HG02840 (cell line): ENCODE results near the gene KCTD1.

Source experiments
- ATAC-seq: cut with Tn5 transposase; IDR thresholded peaks from one replicate; pipeline ENCODE4 v1.9.1; 2021; ENCODE audit warnings: mild to moderate bottlenecking, moderate library complexity, moderate number of reproducible peaks; ENCODE audit not compliant: unreplicated experiment, low FRiP score

The KCTD1 gene

GRCh38 chr18:26548415-26549262, at the start of gene KCTD1:
TSS of gene KCTD1 (minus strand) at chr18:26548553. CDS start at chr18:26548536, 17 bp downstream.
- peak; percentile 50 for ATAC-seq

DNA sequence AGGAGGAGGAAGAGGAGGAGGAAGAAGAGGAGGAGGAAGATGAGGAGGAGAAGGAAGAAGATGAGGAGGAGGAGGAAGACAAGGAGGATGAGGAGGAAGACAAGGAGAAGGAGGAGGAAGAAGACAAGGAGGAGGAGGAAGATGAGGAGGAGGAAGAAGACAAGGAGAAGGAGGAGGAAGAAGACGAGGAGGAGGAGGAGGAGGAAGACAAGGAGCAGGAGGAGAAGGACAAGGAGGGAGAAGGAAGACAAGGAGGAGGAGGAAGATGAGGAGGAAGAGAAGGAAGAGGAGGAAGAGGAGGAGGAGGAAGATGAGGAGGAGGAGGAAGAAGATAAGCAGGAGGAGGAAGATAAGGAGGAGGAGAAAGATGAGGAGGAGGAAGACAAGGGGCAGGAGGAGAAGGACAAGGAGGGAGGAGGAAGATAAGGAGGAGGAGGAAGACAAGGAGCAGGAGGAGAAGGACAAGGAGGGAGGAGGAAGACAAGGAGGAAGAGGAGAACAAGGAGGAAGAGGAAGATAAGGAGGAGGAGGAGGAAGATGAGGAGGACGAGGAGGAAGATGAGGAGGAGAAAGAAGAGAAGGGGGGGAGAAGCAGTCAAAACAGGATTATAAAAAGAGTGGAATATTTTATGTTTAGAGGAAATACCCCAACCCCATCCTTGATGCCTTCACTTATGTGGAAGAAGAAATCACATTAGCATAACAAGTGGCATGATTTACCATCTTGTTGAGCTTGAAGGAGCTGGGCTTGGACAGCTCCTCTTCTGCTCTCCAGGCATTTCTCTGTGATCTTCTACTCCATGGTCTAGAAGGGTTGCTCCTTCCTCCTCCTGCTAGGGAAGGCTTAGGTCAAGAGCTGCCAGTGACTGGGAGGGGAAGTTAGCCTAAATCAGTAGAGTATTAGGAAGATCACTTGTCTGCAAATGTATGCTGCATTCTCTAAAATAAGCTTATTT, 45.3 kb upstream of the KCTD1 start:
- no peak for ATAC-seq

GRCh38 chr18:26584745-26585144, 36.4 kb upstream of the KCTD1 start:
- no peak for ATAC-seq

DNA sequence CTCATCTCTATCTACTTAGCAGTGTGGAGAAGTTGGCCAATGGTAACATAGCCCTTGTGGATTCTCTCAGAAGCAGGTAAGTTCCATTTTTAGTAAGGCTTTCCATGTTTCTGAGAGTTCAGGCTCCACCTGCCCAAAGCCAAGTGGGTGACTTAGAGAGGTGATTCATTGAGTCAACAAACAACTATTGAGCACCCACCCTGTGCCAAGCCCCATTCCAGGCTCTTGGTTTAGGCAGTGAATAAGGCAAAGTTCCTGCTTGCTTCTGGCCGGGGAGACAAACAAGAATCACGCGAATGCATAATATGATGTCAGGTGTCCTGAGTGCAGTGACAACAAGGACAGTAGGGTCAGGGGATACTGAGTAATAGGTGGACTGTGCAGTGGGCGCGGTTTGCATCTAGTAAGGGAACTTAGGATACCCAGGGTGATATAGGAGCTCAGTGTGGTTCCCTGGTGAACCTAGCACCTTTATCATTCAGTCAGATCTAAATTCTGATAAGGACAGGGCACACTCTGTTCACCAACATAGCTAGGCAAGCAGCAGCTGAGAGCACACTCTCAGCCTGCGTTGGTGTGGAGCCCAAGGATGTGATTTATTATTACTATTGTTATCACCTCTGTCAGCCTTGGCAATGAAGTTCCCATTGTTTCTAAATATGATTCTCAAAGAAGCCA, 31.7 kb upstream of the KCTD1 start:
- no peak for ATAC-seq

DNA sequence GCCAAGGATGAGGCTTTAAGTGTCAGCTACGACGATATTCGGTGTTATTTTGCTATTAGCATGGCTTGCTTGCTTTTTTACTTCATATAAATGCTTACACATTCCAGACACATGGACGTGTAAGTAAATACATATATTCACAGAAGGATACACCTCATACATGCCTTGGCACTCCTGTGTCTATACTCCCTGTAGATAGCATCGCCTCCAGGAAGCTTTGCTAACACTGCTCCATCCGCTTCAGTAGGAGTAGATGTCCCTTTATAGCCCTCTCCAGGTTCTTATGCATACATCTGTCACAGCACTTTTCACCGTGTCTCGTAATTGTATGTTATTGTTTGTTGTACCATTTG, 27.5 kb upstream of the KCTD1 start:
- no peak for ATAC-seq

DNA sequence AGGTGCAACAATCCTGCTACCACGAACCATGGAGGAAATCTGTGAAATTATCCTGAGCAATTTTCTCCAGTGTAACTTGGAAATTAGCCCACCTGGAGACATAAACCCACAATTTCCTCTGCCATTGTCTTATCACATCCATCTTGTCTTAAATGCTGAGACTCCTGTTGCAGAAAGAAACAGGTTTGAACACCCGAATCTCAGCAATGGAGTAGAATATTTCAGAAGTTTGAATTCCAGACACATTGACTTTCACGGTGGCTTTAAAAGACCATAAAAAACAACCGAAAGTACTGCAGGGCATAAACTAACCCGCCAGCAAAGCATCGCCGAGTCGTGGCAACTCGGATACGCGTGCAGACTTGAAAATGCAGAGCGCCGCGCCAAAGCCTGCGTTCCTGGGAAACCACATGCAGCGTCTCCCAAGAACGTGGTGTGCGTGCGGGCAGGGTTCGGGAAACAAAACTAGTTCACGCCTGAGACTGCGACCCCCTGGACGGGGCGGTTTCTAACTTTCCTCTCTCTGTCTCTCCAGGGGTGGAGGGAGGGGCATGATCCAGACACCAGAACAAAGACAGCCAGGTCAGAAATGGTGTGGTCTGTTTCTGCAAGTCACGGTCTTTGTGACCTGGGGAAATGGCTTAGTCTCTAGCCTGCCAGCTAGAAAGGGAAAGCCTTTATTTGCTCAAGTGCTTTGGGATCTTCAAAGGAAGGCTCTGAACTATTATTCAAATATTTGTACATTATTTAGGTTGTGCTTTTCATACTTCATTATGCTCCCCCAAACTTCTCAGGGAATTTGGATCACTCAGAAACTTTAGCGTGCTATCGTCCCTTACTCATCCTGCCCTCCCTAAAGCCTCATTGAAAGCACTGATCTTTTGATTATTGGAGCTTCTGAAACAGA, 26.9 kb upstream of the KCTD1 start:
- no peak for ATAC-seq

DNA sequence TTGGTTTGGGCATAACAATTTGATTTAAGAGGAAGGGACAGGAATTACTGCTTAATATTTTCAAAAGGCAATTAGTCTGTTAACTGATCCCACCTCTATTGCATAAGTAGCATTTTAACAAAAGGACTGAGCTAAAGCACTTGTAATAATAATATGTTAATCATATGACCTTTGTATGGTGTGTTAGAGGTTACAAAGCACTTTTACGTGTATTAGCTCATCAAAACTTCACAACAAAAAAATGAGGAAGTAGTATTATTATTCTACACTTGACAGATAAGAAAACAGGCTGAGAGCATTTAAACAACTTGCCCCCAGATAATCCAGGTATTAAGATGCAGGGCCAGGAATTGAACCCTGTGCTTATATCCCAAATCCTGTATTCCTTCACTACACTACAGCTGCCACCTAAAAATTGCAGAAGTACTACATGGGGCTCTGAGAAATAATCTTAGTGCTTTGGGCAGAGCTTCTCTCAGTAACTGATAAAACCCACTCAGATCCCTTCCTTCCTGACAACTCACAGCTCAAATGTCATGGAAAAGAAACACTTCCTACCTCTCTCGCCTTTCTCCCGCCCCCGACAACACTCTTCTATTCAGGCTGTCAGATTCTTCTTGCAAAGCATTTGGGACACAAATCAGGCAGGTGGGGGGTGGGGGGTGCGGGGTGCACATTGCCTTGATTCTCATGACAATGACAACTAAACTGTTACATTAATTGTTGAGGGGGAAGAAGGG, 20.7 kb upstream of the KCTD1 start:
- ATAC-seq = no peak

DNA sequence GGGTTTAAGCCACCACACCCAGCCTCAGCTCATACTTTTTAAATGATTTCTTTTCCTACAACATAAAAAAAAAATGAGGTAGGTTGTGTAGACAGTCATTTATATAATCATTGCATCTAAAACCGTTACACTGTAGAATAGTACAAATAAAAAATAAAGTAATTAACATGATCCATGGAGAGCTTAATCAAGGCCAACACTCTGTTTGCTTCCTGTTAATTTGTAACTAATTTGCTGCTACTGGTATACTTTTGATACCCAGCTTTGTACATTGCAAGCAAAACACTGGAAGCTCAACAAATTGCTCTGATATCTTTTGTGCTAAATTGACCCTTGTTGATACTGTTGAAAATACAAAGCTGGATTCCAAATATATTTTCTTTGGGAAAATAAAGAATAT, 20.2 kb upstream of the KCTD1 start:
- ATAC-seq = no peak

GRCh38 chr18:26566874-26567555, 18.7 kb upstream of the KCTD1 start:
- ATAC-seq = no peak

DNA sequence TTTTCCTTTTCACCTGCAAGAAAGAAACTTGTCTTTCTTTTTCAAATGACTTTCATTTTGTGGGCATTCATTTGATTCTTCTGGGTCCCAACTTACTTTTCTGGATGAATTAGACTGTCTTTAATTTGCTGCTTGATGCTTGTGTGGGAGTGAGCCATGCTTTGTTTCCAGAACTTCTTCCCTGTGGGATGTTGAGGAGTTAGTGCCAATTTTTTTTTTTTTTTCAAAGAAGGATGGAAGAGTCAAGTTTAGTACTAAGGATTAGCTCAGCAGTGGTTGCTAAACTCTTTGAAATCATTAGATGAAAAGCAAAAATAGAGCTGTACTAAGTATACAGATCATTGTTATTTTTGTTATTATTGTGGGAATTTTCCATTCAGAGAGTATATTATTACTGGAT, 17.2 kb upstream of the KCTD1 start:
- ATAC-seq = no peak

- no peak for ATAC-seq
These were observed 14.7 kb upstream of the KCTD1 start for GRCh38 chr18:26563024-26563423.

- no peak for ATAC-seq
These were observed 14.2 kb upstream of the KCTD1 start for GRCh38 chr18:26562568-26562967.

DNA sequence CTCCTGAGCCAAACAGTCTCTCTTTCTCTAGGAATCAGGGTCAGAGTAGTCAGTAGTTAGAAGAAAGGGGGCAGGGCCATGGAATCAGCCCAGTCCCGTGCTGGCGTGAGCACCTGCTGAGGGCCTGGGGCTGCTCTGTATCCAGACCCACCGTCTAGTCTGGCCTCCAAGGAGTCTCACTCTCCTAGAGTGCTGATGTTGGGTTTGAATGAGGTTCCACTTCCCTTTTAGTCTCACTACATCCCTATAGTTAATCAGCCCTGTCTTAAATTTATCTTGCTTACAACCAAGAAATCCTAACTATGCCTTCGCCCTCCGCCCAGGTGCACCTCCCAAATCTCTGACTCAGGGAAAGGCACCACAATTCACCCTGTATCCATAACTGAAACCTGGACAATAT, 13.4 kb upstream of the KCTD1 start:
- ATAC-seq = no peak

- no peak for ATAC-seq
These were observed 8.2 kb upstream of the KCTD1 start for GRCh38 chr18:26556573-26556972.

DNA sequence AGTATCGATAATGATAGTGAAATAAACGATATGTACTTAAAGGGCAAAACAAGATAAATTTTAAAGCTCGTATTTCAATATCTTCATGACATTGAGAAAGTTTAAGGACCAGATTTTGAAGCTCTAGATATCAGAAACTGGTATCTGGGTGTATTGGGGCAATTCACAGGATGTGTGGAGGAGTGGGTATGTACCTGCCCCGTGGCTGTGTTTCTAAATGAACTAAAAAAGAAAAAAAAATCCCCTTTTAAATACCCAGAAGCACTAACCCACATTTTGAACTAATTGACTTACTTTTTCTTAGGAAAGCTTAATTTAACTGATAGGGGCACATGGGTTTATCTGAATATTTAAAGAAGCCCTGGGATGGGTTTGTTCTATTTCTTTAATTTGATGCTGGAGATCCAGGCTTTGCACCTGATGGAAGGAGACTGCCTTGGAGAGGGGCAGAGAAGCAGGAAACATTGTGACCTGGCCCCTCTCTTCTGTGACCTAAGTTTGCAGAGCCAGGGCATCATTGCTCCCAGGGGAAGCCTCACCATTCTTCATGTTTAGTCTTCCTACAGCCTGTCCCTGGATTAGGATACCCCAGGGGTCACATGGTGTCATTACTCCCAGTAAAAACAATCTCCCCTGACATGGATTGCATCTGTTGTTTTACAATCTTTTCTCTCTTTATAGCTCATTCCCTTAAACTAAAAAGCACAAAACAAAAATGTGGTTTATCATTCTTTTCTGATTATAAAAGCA, 7.6 kb upstream of the KCTD1 start:
- no peak for ATAC-seq

- no peak for ATAC-seq
These were observed 5.6 kb upstream of the KCTD1 start for GRCh38 chr18:26553943-26554342.

- ATAC-seq = no peak
These were observed 3.3 kb upstream of the KCTD1 start for GRCh38 chr18:26551695-26552081.
